ENCODE results near the gene VMO1.
"Not testable (repeated sequence)": the region's sequence is repeated elsewhere in the genome, so short reads cannot be mapped to it uniquely, and the experiment has no call there.

VMO1 gene

GRCh38 chr17:4786106-4786511 is at the start of gene VMO1:
Gene VMO1 (minus strand): TSS chr17:4786364. CDS start chr17:4786352, 12 bp downstream.
- no peak for DNase-seq (ENCODE audit: low read depth in 2 of 2)

DNA sequence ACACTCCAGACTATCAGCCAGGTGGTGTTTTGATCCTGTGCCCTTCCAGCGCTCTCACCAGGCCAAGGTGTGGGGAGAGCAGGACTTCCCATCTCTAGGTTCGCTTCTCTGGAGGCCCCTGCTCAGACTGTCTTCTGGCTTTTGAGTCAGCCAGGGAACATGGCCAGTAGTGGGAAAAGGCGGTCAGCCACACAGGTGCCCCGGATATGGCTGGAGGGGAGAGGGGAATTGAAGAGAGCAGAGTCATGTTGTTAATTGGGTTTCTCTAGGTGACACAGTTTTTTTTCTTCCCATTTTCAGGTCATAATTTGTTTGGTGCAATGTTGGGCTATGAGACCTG is 48.5 kb upstream of the VMO1 start:
- DNase-seq (ENCODE audit: low read depth in 2 of 2): no peak

DNA sequence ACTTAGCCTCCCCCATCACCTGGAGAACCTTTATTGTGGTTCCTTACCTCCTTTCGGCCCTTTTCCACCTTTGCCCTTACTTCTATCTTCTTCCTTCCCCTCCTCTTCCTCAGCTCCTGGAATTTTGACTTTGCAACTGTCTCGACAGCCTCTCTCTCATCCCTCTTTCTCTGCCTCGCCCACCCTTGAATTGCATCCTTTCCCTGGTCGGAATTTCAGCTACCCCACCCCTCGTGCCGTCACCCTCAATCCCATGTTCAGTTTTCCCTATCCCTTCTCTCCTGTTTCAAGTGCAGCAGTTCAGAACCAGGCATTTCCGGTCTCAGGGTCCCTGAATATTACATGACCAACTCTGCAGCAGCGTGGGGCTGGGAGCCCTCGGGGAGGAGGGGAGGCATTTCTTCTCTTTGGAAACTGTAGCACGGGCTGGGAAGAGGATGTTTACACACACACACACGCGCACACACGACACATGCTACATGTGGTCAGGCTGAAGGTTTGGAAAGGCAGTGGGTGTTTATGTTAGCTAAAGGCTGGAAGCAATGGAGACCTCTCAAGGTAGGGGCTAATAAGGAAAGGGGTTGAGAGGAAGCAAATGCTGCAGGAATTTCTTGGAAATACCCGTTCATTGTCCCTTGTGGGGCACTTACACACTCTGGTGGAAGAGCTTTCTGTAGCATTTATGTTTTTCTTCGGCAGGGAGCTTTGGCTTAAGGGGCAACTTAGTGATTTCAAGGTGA is 47.9 kb upstream of the VMO1 start:
- no peak for DNase-seq (ENCODE audit: low read depth in 2 of 2)

DNA sequence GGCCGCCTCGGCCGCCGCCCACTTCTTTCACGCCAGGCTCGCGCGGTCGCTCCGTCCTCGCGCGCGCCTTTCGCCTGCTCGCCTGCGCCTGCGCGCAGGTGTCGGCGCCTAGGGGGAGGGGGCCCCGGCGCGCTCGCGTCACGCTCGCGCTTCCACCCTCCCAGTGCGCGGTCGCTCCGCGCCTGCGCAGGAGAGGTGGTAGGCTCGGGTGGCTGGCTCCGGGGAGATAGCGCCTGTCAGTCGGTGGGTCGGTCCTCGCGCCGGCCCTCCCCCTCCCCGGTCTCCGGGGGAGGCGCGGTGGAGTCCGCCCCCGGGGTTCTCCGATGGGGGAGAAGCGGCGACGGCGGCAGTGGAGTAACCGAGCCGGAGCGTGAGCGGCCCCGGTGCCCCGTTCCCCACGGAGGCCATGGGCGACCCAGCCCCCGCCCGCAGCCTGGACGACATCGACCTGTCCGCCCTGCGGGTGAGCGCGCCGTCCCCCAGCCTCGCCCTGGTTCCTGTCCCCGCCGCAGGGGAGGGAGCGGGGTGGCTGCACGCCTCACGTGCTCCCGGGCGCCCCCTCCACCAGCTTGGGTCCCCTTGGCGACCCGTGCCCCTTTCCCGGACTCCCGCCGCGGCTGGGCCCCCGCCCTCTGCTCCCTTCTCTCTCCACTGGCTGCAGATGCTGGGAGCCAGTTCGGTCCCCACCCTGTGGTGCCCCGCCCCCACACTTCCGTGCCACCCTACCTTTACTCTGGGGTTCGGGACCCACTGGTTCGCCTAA is 47.2 kb upstream of the VMO1 start, which contains the start of gene MINK1:
TSS of gene MINK1 (plus strand) at position 163 of the 763 bp plus-strand sequence. CDS start at position 407, 244 bp downstream.
- peak; percentile 70 to 83 for DNase-seq (ENCODE audit: low read depth in 2 of 2)

DNA sequence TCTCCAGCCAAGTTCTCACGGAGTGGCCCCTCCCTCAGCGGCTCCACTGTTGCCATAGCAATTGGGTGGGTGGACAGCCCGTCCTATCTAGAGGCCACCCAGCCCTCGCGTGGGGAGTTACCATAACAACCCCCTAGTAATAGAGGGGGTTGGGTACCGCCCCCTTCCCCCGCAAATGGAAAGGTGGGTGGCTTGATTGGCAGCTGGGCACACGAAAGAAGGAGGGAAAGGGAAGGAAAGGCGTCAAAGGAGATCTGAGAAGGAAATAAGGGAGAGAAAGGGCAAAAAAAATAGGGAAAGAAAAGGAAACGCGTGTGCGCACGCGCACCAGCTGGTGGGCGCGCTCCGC is 46.6 kb upstream of the VMO1 start:
- not testable (repeated sequence) for DNase-seq (ENCODE audit: low read depth in 2 of 2)

- DNase-seq (ENCODE audit: low read depth in 2 of 2): no peak
Measured at GRCh38 chr17:4827399-4827798, 41.2 kb upstream of the VMO1 start.

GRCh38 chr17:4823373-4824089 is 37.4 kb upstream of the VMO1 start:
- DNase-seq (ENCODE audit: low read depth in 2 of 2): no peak

DNA sequence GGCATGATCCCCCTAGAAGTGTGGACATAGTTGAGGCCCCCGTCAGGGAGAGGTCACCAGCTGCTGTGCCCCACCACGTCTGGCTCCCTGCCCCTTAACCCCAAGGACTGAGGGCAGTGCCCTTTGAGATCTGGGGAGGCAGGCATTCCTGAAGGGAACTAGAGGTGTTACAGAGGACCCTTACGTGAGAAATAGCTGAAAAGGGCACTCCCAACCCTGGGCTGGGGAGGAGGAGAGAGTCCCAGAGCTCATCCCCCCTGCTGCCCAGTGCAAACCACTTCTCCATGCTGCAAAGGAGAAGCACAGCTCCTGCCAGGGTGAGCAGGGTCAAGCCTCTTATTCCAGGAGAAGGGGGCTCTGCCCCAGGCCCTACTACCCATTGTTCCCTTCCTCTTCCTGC is 36.7 kb upstream of the VMO1 start:
- DNase-seq (ENCODE audit: low read depth in 2 of 2): no peak

DNA sequence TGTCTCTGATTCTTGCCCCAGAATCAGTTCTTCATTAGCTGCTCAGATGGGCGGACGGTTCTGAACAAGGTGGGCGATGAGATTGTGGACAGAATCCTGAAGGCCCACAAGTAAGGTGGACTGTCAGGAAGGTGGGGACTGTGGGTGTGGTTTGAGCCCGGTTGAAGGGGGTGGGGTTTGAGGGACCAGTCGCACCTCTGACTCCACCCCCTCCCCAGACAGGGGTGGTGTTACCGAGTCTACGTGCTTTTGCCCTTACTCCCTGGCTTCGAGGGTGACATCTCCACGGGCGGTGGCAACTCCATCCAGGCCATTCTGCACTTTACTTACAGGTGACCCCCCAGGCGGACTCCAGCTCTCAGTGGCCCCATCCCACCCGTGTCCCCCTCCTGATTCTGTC is 32.1 kb upstream of the VMO1 start:
- DNase-seq (ENCODE audit: low read depth in 2 of 2): no peak

- no peak for DNase-seq (ENCODE audit: low read depth in 2 of 2)
Measured at GRCh38 chr17:4816826-4817225, 30.7 kb upstream of the VMO1 start.

GRCh38 chr17:4815043-4815675 is 29.0 kb upstream of the VMO1 start:
- DNase-seq (ENCODE audit: low read depth in 2 of 2): no peak

DNA sequence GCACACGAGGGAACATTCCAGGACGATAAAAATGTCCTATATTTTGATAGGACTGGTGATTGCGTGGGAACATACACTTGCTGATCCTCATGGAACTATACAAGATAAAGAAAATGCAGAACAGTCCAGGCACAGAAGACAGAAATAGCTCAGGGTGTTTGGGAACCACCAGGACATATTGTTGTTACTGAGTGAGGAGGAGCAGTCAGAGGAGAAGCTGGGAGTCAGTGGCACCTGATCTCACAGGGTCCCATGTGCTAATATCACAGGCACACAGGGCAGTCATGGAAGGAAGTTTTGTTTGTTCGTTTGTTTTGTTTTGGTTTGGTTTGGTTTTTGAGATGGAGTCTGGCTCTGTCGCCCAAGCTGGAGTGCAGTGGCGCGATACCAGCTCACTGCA is 26.5 kb upstream of the VMO1 start:
- no peak for DNase-seq (ENCODE audit: low read depth in 2 of 2)

GRCh38 chr17:4811471-4811870 is 25.3 kb upstream of the VMO1 start:
- DNase-seq (ENCODE audit: low read depth in 2 of 2): no peak

- DNase-seq (ENCODE audit: low read depth in 2 of 2): no peak
Measured at GRCh38 chr17:4810696-4811290, 24.6 kb upstream of the VMO1 start.

- DNase-seq (ENCODE audit: low read depth in 2 of 2): no peak
Measured at GRCh38 chr17:4808378-4808767, 22.2 kb upstream of the VMO1 start.

DNA sequence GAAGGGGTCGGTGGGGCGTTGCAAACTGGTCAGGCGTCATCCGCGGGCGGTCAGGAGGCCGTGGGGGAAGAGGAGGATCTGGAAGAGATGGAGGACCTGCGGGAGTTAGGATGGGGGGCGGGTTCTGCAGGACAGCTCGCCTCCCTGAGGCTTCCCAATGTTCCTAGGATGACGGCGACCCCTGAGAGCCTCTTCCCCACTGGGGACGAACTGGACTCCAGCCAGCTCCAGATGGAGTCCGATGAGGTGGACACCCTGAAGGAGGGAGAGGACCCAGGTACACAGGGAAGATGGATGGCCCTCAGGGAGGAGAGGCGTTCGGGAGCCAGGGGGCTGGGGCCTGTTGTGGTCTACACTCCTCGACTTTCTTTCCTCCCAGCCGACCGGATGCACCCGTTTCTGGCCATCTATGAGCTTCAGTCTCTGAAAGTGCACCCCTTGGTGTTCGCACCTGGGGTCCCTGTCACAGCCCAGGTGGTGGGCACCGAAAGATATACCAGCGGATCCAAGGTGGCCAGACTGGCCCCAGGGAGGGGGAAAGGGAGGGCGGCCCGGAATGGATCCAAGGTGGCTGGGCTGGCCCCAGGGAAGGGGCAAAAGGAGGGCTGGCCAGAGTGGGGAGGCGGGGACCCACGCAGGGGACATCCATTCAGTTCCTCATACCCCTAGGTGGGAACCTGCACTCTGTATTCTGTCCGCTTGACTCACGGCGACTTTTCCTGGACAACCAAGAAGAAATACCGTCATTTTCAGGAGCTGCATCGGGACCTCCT is 21.6 kb upstream of the VMO1 start:
- DNase-seq (ENCODE audit: low read depth in 2 of 2): no peak

DNA sequence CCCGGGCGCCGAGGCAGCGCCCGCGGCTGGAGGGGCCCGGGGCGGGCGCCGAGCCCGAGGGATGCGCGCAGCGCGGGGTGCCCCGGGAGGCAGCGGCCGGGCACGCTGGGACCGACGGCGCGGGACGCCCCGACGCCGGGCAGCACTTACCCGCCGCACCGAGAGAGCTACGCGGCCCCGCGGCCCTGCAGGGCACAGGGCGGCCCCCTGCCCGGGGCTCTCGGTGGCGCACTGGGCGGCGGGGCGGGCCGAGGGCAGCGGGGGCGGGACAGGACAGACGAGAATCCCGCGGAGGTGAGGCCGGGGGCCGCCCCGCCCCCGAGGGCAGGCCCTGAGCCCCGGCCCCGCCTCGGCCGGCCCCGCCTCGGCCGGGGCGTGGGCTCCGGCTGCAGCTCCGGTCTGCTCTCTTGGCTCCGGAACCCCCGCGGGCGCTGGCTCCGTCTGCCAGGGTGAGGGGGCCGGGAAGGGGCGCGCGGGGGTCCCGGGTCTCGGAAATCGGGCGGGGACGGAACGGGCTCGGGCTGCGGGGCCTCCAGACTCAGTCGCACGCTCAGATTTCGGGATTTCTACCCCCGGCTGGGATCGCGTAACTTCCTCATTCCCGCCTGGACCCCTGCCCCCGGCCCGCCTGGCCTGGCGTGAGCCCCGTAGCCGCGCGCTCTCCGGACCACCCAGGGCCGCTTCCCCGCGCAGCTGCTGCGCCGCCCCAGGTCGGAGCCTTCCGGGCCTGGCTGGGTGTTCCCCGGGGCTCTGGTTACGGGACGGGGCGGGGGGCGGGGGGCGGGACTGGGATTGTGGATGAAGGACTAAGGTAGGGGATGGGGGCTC is 20.8 kb upstream of the VMO1 start, which contains the start of gene PLD2:
TSS of gene PLD2 (plus strand) at position 376 of the 828 bp plus-strand sequence. CDS start 621 bp downstream, outside the sequence.
- DNase-seq (ENCODE audit: low read depth in 2 of 2): peak; percentile 81 to 90

DNA sequence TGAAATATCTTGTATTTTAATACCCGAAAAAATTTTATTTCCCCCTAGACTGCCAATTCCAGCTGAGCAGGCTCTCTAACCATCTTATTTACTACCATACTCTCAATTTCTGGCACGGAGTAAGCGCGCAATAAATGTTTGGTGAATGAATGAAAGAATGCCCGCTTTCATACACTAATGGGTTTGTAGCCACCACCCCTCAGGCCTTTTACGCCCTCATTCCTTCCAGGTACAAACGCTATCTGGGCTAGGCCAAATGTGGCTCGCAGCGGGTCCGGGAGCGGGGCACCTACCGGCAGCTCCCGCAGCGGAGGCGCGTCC is 20.3 kb upstream of the VMO1 start:
- no peak for DNase-seq (ENCODE audit: low read depth in 2 of 2)

DNA sequence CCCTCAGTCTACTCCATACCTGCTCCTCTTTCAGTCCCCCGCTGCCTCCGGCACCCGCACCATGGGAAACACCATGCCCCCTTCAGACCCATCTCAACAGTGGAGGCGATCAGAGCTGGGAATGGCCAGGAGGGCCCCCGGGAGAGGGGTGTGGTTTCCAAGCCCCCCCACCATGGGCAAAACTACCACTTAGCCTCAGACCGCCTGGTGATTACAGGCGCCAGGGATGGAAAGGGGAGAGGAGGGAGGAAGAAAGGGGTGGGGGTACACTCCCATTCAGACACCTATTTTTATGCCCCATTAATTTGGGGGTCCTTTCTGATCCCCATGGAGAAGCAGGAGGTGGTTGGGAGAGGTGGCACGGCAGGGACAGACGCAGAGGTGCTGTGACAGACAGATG is 16.1 kb upstream of the VMO1 start, which contains the start of gene C17orf114:
TSS of gene C17orf114 (minus strand) at position 101 of the 400 bp plus-strand sequence.
- DNase-seq (ENCODE audit: low read depth in 2 of 2): no peak
